NCI-H2029 treated with DMSO at 0.1 percent for 48 hours (cell line): ENCODE results near the gene SMYD3.
"Not testable (repeated sequence)": the region's sequence is repeated elsewhere in the genome, so short reads cannot be mapped to it uniquely, and the experiment has no call there.

Experiments
- DNase-seq: peaks from one replicate; lab custom pipeline; 2025; lab: John Stamatoyannopoulos, UW

The SMYD3 gene

DNA sequence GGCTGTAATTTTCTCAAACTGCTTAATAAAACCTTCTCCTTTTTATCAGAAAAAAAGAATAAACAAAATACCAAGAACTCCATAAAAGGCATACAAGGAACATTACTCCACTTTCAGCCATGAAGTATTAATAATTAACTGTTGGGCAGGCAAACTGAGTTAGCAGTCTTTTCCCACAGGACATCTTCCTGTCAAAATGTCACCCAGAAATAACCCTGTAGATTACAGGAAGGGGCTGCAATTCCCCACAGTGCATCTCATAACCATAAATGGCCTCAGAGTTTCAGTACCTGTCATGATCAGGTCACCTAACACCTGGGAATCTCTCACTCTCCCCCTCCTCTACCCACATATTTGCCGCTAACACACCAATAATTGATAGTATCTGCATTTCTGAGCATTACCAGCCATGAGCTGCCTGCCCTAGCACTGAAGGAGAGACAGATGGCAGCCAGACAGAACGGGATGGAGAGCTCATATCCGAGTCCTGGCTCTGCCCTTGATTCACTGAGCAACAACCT, 475.0 kb downstream of the SMYD3 start:
- no peak for DNase-seq

DNA sequence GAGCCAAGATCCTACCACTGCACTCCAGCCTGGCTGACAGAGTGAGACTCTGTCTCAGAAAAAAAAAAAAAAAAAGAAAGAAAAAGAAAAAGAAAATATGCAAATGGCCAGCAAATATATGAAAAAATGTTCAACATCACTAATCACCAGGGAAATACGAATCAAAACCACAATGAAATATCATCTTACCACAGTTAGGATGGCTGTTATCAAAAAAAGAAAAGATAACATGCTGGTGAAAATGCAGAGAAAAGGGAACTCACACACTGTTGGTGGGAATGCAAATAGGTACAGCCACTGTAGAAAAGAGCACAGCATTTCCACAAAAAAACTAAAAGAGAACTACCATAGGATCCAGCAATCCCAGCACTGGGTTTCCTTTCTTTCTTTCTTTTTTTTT, 477.5 kb downstream of the SMYD3 start:
- no peak for DNase-seq

DNA sequence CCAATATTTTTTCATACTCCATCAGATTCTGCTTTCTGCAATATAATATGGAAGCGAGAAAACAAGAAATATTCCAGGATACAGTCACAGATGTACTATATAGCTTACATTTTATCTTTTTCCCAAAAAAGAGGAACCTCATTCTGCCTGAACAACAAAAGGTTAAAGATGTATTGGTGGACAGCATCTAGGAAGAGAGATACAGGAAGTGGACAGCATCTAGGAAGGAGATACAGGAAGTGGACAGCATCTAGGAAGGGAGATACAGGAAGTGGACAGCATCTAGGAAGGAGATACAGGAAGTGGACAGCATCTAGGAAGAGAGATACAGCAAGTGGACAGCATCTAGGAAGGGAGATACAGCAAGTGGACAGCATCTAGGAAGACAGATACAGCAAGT, 483.0 kb downstream of the SMYD3 start:
- not testable (repeated sequence) for DNase-seq

DNA sequence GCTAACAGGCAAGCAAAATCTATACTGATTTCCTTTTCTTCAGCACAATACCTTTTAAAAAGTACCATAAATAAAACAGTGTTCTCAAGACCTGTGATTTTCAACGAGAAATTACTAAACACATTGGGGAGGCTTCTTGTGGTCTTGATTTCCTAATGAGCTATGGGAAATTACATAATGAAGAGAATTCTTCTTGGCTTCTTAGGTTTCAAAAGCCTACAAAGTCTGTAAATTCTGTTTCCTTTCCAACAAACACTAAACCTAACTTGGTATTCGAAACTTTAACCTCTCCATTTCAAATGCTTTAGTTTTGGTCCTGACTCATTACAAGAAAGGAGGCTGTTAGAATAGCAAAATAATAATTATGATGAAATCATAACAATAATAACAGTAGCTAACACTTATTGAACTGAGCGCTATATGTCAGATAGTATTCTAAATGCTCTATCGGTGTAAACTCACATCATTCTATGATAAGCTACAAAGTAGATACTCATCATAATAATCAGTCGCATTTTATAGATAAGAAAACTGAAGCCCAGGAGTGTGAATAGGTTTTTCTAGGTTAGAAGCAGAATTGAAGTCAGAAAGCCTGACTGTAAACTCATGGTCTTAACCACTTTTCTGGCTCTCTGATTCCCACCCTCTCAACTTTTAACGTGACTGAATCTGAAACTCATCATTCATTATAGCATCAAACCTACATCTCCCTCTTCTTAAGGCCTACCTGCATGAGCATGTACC, 486.7 kb downstream of the SMYD3 start:
- no peak for DNase-seq

DNA sequence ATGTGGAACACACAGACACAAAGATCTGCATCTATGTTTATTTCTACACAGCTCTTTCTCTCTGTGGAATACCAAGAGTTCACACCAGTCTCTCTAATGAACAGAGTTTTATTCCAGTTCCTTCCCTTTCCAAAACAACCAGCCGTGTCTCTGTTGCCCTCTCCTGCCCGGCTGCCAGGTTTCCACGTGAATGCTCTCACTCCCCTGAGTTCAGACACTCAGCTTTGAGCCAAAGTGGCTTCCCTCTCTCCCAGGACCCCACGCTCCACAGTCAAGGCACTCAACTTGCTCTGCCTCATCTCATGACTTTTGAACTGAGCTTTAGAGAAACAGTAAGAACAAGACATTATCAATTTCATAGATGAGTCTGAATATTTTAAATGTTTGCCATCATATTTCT, 488.9 kb downstream of the SMYD3 start:
- DNase-seq, result no peak

DNA sequence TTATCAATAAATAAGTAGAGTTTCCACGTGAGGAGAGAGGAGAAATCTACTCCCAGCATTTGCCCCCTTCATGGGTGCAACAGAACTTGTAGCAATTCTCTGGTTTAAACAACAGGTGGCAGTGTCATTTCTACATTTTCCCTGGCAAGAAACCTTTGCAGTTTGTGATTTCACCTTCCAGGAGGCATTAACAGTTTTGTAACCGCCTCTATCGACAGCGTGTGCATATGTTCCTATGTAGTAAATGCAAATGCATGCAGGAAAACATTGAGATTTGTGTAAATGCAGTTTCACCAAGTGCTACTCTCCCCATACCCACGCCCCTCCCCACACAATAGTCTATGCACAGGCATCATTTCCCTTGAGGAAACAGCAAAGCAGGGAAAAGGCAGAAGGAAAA, 494.7 kb downstream of the SMYD3 start:
- DNase-seq, result peak; percentile 40

DNA sequence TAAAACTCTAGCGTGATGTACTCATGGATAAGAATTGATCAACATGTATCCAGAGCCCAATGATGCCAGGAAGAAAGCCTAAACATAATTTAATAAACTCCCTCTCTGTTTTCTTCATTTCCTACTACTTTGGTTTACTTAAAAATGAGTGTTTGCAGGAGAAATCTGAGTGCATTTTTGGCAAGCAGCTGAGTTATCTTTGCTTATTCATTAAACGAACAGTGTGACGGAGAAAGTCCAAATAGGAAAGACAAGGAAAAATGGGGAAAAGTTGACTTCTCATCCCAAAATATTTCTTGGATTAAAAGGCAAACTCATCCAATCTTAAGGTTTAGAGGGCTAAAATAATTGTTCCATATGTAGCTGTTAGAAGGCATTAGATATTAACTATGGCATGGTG, 496.7 kb downstream of the SMYD3 start:
- DNase-seq, result no peak

DNA sequence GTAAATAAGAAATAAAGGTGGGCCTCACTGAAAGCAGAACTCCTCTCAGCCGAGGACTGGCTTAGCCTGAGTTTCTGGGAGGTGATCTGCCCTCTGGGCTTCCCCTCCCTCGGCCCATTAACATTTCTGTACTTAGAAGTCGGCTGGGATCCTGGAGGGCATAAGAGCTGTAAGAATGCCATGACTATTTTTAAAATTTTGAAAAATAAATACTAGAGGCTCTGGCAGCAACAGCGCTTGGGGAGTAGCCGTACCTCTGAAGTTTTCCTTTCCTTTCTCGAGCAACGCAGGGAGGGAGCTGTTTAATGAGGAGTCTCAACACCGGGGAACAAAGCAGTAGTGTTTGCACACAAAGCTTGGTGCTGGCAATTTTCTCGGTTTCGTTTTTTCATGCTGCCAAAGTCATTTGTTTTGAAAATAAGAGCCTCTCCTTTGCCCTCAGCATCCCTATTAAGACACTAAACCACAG, 498.7 kb downstream of the SMYD3 start:
- peak; percentile 53 for DNase-seq

DNA sequence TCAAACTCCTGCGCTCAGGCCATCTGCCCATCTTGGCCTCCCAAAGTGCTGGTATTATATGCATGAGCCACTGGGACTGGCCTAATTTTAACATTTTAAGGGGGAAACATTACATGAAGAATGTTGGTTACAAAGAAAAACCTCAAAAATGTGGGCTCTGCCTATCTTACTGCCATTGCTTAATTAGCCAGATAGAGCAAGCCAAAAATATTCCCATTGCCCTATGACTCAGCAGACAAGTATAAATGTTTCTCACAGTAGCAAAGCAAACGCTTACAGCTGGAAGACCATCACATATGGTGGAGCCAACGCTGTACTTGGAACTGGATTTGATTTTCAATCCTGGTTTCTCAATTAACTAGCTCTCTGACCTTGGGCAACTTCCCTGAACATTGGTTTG, 502.0 kb downstream of the SMYD3 start:
- DNase-seq, result no peak

DNA sequence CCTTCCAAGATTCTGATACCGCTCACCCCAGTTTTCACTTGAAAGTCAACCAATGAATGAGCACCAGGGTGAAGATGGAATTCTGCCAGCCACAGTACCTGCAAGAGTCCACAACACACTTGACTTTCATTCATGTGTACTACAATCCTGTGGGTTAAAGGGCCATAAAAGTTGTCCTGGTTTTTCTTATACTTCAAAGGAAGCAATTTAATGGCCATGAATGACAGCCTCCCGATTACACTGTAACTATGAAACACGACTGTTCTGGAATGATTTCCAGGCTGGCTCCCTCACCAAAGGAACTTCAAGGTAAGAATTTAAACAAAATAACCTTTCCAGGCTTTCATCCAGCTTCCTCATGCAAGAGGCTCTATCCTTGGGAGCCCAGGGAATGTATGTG, 502.8 kb downstream of the SMYD3 start:
- no peak for DNase-seq

DNA sequence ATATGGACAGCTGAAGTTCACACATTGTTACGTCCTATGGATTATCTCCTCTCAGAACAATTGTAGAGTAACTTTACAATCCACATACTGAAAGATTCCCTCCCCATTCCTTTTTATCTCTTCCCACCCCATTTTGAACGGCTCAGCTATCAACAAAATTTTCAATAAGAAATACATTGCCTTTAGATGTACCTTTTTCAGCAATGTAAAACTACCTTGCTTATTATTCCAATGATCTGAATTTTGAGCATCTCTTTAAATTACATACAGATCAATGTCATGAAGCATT, 503.7 kb downstream of the SMYD3 start:
- no peak for DNase-seq

DNA sequence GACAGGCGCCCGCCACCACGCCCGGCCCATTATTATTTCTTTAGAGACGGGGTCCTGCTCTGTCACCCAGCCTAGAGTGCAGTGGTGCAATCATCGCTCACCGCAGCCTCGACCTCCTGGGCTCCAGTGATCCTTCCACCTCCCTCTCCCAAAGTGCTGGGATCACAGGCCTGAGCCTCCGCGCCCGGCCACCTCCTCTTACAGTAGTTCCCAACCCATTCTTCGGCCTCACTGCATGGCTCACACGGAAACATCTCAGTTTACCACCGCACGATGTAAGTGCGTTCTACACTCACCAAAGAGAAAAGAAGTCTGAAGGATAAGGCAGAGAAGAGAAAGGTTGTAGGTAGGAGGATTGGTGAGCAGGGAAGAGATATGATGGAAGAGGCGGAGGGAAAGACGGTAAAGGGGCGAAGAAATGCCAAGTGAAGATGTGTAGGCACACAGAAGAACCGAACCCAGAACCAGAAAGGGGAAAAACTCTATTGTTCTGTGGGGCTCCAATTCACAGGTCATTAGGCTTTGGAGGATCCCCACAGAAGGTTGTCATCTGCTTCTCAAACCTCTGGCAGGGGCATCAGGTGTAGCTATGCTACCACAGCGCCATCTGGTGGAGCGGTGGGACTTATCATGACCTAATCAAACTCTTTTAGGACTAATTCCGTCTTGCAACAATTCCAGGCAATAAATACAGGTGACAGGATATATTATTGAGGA, 504.2 kb downstream of the SMYD3 start:
- DNase-seq, result peak; percentile 61

DNA sequence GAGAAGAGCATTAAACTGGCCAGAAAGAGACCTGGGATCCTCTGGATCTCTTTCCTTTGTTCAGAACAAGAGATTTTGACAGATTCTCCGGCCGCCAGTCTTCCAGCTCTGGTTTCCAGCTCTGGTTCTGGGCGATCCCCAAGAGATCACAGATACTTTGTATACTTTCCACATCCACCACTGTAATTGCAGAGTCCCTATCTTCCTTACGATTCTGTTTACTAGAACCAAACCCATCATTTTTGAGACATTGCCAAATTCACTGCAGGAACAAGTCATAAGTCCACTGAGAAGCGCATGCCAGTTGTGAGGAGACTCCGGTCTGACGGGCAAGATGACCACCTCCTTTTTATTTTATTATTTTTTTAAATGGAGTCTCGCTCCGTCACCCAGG, 505.2 kb downstream of the SMYD3 start:
- DNase-seq, result no peak

DNA sequence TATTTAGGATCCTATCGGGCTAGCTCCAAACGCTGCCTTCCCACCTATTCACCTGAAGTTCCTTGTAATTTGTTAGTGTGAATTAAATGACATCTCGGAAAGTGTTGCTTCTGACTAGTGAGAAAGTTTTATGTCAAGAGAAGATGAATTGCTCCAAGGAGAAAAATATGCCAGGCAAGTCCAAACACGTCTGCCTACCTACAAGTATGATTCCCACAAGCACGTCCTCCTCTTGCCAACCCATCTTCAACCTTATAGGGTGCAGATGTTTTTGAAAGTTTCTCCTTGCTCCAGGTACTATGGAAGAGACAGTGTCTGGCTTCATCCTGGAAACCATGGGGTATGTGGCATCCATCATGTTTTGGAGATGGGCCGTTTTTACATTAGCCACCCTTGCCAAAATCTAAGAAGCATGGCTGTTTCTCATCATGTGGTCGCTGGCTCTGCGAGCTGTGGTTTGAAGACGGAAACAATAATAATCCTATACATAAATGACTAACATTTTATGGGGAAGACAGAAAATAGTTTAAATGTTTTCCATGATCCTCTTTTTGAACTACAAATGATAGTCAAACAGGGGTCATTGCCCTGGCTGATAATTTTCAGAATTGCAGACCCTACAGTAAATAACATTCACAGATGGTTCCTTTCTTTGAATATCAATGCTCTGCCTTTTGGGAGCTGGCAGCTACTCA, 505.8 kb downstream of the SMYD3 start:
- no peak for DNase-seq

DNA sequence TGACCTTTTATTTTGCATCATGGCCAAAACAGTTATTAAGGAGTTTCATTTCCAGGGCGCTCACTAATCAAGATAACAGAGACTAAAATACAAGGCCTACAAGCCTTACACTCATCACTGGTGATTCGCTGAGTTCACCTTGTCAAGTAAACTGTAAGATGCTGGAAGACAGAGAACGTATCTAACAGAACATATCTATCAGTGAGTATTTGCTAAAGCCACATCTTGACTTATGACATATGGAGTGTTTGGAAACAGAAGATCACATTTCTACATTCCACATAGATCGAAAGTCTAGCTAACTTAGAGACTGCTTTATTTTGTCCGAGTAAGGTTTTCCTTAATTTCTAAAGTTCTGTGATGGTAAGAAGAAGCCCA, 506.5 kb downstream of the SMYD3 start:
- DNase-seq, result no peak

DNA sequence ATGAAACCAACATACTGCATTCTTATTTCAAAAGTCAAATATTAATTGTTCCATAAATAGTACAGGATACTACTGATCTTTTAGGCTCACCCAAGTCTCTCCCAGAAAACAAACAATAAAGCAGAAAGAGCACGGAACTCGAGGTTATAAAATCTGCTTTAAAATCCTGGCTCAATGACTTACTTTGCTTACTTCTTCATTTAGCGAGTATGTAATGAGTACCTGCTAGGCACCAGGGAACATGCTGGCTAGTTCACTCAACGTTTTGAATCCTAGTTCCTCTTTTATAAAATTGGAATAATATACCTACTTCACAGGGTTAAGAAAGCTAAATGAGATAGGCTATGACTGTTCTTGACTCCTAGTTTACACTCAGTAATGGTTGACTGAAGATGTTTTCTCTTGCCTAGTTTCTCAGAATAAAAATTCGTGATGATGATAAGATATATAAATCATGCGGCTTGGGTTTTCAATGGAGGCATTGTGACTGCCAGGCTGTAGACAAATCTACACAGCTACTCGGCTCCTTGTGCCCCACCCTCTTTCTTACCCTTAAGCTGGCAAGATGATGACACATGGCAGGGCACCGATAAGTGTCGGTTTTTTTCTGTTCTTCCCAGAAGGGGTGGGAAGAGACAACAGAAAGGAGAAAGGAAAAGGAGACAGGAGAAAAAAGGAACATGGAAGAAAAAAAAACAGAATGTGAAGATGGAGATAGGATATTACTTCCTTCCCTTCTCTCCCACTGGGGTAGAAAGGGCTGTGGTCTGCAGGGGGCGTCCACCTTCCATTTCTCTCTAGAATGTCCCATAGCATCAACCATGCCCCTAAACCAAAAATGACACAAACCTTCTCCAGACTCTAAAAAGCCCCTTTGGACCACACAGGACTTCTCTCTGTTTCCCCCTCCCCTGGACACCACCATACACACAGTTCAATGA, 507.1 kb downstream of the SMYD3 start:
- DNase-seq, result no peak

DNA sequence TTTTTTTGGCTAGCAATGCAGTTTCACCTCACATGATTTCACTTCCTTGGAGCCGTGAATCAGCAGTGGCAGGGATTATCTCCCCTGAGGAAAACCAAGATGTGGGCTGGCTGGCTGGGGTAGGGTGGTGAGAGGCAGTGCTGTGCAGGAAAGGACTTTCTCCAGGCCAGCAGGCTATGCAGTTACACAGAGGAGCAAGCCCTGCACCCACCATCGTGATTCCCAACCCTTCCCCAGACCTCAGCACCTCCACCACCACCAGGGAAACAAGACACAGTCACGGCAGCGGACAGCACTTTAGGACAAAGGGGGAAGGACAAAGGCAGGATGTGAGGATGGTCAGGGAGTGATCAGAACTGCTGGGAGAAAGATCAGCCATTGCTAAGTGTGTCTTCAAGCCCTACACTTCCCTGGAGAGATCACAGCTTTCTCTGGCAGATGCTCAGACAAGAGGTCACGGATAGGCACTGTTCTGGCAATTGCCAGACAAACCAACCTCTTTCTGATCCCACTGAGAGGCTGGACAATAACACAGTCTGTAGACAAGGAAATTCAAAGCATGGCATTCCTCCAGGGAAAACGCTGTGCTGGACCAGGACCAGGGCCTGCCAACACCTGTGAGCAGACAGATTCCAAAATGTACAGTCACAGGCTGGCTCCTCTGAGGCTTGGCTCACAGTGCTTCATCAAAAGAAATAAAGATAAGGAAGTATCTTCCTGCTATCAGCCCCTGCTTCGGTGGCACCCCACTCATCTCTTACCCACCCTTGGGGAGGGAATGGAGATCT, 509.4 kb downstream of the SMYD3 start:
- peak; percentile 50 for DNase-seq

DNA sequence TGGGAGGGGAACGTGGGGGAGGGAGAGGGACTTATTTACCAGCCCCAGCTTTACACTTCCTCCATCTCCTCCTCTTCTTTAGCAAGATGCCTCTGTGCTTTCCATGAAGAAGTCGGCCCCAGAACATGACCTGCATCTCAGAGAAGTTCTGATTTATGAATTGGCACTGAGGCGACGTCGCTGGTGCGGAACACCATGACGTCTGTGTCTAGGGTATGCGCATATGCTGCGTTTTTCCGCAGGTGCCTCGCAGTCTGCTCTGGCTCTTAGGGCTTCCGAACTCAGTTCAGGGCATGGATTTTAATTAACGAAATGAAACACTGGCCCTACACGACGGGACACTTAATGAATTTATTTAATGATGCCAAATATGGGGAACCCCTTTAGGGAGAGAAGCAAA, 510.3 kb downstream of the SMYD3 start:
- no peak for DNase-seq

DNA sequence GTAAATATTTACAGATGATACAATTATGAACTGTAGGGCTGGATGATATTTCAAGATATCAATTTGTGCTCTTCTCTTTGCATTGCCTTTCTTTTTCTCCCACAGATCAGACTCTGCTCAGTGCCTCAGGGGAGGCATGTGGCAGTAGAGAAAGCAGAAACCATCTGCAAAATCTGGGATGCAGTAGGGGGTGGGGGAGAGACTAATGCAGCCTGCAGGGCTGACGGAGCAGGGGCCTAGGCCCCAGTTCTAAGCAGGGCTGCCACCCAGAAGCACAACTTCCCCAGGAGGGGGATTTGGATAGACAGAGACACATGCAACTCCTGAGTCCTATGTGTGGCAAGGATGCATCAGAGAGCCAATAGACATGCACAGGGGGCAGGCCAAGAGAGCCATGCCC, 511.6 kb downstream of the SMYD3 start:
- no peak for DNase-seq

DNA sequence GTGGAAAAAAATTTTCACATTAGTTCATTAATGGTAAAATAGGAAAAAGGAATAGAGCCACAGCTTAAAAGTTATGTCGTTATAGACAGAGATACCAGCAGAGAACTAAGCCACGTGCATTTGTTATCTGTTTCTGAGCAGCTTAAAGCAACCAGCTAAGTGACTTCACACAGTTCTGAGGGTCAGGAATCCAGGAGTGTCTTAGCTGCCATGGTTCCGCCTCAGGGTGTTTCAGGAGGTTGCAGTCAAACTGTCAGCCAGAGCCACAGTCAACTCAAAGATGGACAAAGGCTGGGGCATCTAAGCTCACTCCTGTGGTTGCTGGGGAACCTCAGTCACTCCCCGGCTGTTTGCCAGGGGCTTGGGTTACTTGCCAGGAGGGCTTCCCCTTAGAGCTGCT, 515.8 kb downstream of the SMYD3 start:
- no peak for DNase-seq

DNA sequence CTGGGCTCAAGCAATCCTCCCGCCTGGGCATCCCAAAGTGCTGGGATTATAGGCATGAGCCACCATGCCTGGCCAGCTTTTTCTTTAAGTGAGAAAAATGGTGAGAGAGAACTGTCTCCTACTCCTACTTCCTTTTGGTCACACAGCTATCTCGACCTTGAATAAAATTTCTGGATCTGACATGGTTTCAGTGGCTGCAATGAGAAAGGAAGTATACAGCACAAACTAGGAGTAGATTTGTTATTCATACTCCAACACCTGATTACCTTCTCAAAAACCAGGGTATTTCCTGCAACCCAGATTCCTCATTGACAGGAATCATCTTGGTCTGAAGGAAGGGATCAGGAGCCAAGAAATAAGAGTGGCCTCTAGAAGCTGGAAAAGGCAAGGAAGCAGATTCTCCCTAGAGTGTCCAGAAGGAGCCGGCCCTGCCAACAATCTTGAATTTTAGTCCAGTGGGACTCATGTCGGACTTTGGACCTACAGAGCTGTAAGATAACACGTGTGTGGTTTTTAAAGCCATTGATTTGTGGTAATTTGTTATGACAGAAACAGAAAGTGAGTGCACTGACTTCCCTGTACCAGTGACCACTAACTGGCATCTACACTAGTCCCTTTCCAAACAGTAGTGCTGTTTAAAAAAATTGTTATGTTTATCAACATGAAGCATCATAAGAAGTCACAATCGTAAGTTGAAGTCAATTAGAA, 516.6 kb downstream of the SMYD3 start:
- DNase-seq, result no peak
